ENCODE measurements around the gene MTX1.
"Not testable (repeated sequence)": the region's sequence is repeated elsewhere in the genome, so short reads cannot be mapped to it uniquely, and the experiment has no call there.

The MTX1 gene

DNA sequence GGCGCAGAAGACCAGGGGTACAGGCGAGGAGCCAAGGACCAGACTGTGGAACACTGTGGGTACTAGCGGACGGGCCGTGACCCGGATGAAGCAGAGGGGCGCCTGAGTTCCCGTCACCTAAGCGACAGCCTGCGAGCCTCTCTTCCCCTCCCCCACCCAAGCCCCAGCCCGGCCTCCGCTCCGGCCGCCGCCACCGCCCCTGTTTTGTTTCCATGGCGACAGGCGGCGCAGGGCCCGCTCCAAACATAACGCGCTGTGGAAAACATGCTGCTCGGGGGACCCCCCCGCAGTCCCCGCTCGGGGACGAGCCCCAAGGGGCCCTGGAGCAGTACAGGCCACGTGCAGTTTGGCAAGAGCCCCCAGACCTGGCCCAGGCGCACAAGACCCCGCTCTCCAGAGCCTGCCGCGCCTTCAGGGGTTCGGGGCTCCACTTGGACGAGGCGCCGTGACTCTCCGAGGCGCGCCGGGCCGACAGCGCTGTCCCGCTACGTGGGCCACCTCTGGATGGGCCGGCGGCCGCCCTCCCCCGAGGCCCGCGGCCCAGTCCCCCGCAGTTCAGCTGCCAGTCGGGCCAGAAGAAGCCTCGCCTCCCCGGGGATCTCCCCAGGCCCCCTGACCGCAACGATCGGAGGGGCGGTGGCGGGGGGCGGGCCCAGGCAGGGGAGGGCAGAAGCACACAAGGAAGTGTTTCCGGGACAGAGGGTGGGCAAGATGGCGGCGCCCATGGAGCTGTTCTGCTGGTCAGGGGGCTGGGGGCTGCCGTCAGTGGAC is at the start of gene MTX1:
MTX1 (plus strand) TSS at position 155 of the 771 bp plus-strand sequence; CDS start at position 265, 110 bp downstream.
- DNase-seq = peak; percentile 90 to 91

DNA sequence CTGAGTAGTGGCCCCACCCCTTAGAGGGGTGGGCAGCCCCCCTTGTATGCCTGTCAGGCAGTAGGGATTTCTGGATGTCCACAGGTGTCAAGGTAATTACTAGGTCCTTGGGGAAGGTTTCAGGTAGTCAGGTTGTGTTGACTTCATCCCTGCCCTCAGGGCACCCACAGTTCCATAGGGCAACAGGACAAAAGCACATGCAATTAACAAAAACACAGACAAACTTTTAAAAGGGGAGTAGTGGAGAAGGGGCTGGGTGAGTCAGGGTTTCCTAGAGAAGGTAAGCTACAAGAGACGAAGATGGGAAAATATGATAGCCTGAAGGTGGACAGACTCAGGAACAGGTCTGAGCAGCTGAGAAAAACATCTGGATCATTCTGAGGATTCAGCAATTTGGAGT is 49.5 kb upstream of the MTX1 start:
- no peak for DNase-seq

- no peak for DNase-seq
Measured at GRCh38 chr1:155160128-155160527, 48.4 kb upstream of the MTX1 start.

GRCh38 chr1:155162631-155163030 is 45.9 kb upstream of the MTX1 start:
- not testable (repeated sequence) for DNase-seq

- not testable (repeated sequence) for DNase-seq
Measured at GRCh38 chr1:155163785-155164184, 44.7 kb upstream of the MTX1 start.

DNA sequence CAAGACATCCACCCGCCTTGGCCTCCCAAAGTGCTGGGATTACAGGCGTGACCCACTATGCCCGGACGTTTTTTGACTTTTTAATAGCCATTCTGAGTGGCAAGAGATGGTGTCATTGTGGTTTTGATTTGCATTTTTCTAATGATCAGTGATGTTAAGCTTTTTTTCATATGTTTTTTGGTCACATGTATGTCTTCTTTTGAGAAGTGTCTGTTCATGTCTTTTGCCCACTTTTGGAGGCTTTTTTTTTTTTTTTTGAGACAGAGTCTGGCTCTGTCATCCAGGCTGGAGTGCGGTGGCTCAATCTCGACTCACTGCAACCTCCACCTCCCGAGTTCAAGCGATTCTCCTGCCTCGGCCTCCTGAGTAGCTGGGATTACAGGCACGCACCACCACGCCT is 43.9 kb upstream of the MTX1 start:
- not testable (repeated sequence) for DNase-seq

GRCh38 chr1:155166051-155166470 is 42.4 kb upstream of the MTX1 start:
- no peak for DNase-seq

GRCh38 chr1:155166471-155167165 is 41.9 kb upstream of the MTX1 start:
- DNase-seq = peak in 1 of 2 experiments; percentile 30

GRCh38 chr1:155167166-155168104 is 41.1 kb upstream of the MTX1 start:
- peak; percentile 90 to 93 for DNase-seq

DNA sequence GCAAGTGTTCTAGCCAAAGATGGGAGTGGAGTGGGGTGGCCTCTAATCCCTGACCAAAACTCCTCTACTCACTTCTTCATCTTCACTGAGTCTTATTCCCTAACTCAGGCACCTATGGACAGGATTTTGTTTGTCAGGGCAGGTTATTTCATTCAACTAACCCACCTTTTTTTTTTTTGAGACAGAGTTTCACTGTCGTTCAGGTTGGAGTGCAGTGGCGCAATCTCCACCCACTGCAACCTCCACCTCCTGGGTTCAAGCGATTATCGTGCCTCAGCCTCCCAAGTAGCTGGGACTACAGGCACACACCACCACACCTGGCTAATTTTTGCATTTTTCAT is 40.4 kb upstream of the MTX1 start:
- DNase-seq = not testable (repeated sequence)

GRCh38 chr1:155168456-155169210 is 39.9 kb upstream of the MTX1 start:
- DNase-seq = peak; percentile 10 to 12

DNA sequence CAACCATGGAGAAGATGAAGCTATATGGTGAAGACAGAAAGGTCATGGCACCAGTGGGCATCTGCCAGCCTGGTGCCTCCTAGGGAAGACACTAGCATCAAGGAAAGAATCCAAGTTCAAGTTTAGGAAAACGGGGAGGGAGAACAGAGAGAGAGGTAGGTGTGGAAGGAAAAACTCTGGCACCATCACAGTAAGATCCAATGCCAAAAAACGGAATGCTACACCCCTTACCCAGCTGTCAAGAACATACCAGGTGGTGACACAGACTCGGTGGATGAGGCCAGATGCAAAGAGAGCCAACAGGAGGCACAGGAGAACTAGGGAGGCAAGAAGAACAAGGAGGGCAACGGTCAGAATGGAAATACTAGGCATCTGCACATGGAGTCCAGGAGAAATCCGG is 39.0 kb upstream of the MTX1 start:
- peak; percentile 7 to 9 for DNase-seq

DNA sequence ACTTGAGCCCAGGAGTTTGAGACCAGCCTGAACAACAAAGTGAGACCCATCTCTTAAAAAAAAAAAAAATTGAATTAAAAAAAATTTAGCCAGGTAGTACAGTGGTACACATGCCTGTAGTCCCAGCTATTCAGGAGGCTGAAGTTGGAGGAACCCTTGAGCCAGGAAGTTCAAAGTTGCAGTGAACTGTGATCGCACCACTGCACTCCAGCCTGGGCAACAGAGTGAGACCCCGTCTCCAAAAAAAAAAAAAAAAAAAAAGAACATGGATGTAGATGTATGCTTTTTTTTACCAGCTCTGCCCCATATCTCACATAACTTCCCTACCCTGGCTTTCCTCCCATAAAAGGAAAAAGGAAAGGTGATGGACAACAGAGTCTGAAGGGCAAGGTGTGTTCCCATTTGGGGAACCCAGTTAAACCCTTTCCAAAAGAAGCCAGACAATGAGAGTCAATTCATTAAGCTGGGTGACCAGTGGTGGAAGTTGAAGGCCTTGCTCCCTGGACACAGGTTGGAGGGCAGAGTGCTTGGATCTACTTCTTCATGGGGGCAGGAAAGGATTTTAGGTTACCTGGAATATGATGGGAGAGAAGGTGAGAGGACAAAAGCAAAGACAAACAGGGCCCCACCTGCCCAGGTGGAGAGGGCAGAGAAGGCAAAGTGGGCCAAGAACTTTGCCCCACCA is 38.3 kb upstream of the MTX1 start:
- peak in 1 of 2 experiments; percentile 5 for DNase-seq

DNA sequence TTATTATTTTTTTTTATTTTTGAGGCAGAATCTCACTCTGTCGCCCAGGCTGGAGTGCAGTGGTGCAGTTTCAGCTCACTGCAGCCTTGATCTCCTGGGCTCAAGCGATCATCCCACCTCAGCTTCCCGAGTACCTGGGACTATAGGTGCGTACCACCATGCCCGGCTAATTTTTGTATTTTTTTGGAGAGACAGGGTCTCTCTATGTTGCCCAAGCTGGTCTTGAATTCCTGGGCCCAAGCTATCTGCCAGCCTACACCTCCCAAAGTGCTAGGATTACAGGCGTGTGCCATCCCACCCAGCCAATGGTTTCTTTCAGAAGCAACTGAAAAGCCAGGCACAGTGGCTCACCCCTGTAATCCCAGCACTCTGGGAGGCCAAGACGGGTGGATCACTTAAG is 37.7 kb upstream of the MTX1 start:
- DNase-seq = peak; percentile 12 to 13

DNA sequence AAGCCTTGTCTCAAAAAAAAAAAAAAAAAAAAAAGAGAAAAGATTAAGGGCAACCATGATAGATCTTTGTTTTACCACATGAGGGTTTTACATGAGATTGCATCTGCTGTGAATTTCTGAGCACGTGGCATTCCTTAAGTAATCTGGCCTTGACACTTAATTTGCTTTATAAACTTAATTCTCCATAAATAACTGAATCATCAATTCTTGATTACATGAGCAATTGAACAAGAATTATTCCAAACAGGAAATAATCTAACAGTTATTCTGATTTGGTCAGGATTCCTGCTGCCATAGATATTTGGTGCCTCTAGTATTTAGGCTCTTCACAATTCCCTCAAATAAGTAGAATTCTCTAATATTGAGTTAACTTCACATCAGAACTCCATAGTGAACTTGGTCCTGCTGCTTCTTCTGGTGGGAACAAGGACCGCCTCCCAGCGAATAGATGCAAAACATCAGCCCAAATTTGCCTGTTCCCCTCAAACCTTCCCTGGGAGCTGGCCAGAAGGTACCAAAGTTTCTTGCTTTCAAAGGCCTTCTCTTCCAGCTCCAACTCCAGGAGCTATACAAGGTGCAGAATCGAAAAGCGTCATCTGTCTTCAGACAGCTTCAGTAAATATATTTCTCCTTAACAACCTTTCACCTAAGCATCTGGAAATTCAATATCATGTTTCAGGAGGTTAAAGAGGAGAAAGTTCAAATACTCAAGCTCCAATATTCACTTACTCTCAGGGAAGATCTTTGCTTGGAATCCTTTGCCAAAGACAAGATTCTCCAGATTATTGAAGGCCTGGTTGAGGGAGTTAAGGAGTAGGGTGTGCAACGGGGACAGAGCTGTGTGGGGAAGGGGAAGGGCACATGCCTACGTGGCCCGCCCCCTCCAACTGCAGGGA is 36.4 kb upstream of the MTX1 start:
- peak; percentile 11 to 14 for DNase-seq

DNA sequence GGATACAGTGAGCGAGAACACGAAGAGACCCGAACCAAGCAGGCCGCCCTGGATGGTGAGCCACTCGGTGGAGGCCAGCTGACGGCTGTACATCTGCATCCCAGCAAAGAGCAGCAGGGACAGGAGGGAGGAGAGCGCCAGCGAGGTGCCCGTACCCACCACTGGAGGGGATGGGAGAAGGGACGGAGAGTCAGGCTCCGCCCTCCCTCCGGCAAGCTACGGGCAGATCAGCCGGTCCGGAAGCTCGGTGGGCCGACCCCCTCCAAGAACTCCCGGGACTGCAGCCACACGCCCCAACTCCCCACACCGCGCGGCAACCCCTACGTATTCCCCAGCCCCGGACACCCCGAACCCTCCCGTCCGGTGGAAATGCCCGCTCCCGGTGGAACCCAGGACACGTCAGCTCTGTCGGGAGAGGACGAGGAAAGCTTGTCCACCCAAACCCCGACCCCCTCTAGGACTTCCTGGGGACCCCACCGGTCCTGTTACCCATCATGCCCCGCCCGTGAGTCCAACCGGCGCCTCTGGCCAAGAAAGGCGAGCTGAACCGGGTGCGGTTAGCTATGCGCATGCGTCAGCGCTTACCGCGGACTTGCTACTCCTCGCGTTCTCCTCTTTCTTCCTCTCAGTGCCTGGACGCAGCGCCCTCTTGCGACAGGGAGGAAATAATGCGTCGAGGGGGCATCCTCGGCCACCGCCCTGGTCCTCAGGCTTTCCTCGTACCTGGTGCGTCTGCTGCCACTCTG is 35.6 kb upstream of the MTX1 start, which contains the start of gene KRTCAP2:
KRTCAP2 (minus strand) TSS at position 573 of the 746 bp plus-strand sequence; CDS start at position 493, 80 bp downstream.
- peak; percentile 96 to 97 for DNase-seq

DNA sequence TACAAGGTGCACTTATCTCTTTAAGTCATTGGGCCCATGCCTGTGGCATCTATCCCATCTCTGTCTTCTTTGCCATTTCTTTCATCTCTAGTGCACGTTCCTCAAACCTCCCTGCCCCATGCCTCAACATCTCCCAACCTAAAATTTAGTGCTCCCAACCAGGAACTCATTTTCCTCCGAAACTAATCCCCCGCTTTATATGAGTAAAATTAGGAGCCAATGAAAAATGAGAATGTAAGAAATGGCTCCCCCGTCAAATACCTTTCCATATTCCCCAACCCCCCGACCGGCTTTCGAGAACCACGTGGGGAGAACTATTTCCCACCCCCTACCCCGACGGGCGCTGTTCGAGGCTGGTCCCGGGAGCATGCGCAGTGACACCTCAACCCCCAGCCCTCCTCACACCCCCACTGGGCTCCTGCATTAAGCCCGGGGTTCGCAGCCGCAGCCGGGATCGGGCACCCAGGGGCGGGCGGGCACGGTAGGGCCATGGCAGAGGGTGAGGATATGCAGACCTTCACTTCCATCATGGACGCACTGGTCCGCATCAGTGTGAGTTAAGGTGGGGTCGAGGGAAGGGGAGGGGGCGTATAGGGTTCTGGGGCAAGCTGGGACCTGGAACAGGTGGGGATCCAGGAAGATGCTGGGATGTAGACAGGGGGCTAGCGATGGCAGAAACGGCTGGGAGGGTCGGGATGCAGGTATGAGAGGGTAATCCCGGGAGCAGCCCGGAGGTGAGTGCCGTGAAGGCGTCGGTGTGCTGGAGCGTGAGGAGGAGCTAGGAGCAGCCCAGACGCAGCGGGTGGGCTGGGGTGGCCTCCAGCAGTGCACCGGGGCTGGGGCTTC is 34.8 kb upstream of the MTX1 start, which contains the start of gene TRIM46:
TRIM46 (plus strand) TSS at position 372 of the 846 bp plus-strand sequence; CDS start at position 490, 118 bp downstream.
- DNase-seq = peak; percentile 80 to 81
